GM23338 (cell line): ENCODE results near the gene RINL. TPM values are rescaled to one million over a fixed set of nuclear protein-coding genes. Genes with fewer than 3 reads are reported as not detected.

Source experiments
- ATAC-seq: fragments of 200-7000 bp; cut with Tn5 transposase; 3 replicates; pipeline ENCODE4 v1.9.1; 2020
- DNase-seq: peaks from one replicate; pipeline ENCODE4 v3.0.0-alpha.2; 2015; ENCODE audit warnings: low spot score
- H2AFZ ChIP-seq: fragments of 200-600 bp; sonication (generic); 2 replicates; pipeline ENCODE4 v1.8.0; 2016; ENCODE audit warnings: antibody characterized with exemption, mild to moderate bottlenecking, moderate library complexity
- H3F3A ChIP-seq: fragments of 200-600 bp; sonication (generic); replicated peaks from 2 replicates; pipeline ENCODE4 v1.8.0; 2017; ENCODE audit warnings: antibody characterized with exemption, mixed run types, low read depth
- H3K27ac ChIP-seq: fragments of 200-600 bp; sonication (generic); 2 replicates; pipeline ENCODE4 v1.6.1; 2016; ENCODE audit warnings: low read depth
- H3K27me3 ChIP-seq: fragments of 200-600 bp; sonication (generic); 2 replicates; pipeline ENCODE4 v1.8.0; 2016; ENCODE audit warnings: mild to moderate bottlenecking, mixed run types, moderate library complexity; ENCODE audit not compliant: insufficient read depth
- H3K36me3 ChIP-seq: fragments of 200-600 bp; sonication (generic); 2 replicates; pipeline ENCODE4 v1.8.0; 2016; ENCODE audit warnings: mild to moderate bottlenecking; ENCODE audit not compliant: insufficient read depth
- H3K4me1 ChIP-seq: fragments of 200-600 bp; sonication (generic); 2 replicates; pipeline ENCODE4 v1.8.0; 2016; ENCODE audit warnings: mild to moderate bottlenecking, moderate library complexity; ENCODE audit not compliant: insufficient read depth
- H3K4me2 ChIP-seq: fragments of 200-600 bp; sonication (generic); 2 replicates; pipeline ENCODE4 v1.7.1; 2017; ENCODE audit warnings: mixed run types
- H3K4me3 ChIP-seq: fragments of 200-600 bp; sonication (generic); 2 replicates; pipeline ENCODE4 v1.6.1; 2016; ENCODE audit warnings: mixed run types
- H3K79me2 ChIP-seq: fragments of 200-600 bp; sonication (generic); replicated peaks from 2 replicates; pipeline ENCODE4 v1.8.0; 2017; ENCODE audit warnings: mild to moderate bottlenecking; ENCODE audit not compliant: insufficient read depth
- H3K9me2 ChIP-seq: fragments of 200-600 bp; sonication (generic); 2 replicates; pipeline ENCODE4 v1.8.0; 2017; ENCODE audit not compliant: insufficient read depth
- H4K20me1 ChIP-seq: fragments of 200-600 bp; sonication (generic); replicated peaks from 2 replicates; pipeline ENCODE4 v1.8.0; 2017; ENCODE audit warnings: mild to moderate bottlenecking; ENCODE audit not compliant: insufficient read depth
- H3K27ac Mint-ChIP-seq: 2 replicates; pipeline ENCODE4 v1.8.0; 2020; ENCODE audit warnings: inconsistent platforms, mild to moderate bottlenecking, moderate library complexity, mixed read lengths
- H3K27me3 Mint-ChIP-seq: 3 replicates; pipeline ENCODE4 v1.8.0; 2022; ENCODE audit warnings: low read depth, mild to moderate bottlenecking, moderate library complexity, mixed read lengths, inconsistent platforms; ENCODE audit not compliant: insufficient read depth, poor library complexity
- H3K36me3 Mint-ChIP-seq: 3 replicates; pipeline ENCODE4 v1.8.0; 2021; ENCODE audit warnings: low read depth, mild to moderate bottlenecking, inconsistent platforms, moderate library complexity, mixed read lengths
- H3K4me1 Mint-ChIP-seq: 3 replicates; pipeline ENCODE4 v1.8.0; 2020; ENCODE audit warnings: mild to moderate bottlenecking, inconsistent platforms, mixed read lengths
- H3K4me3 Mint-ChIP-seq: 3 replicates; pipeline ENCODE4 v1.8.0; 2021; ENCODE audit warnings: moderate library complexity, mild to moderate bottlenecking, inconsistent platforms, mixed read lengths
- H3K9me3 Mint-ChIP-seq: 3 replicates; pipeline ENCODE4 v1.8.0; 2020; ENCODE audit warnings: moderate library complexity, mild to moderate bottlenecking, inconsistent platforms, mixed read lengths
- CREB1 ChIP-seq: fragments of 250-450 bp; sonication (Bioruptor Pico); IDR thresholded peaks from 2 replicates; pipeline ENCODE4 v1.5.0; 2020; ENCODE audit warnings: low read depth, mild to moderate bottlenecking, moderate library complexity
- CTCF ChIP-seq, 2 experiments: fragments of 200-600 bp in 1 of 2; sonication (generic) in 1 of 2; conservative IDR thresholded peaks; 2 replicates each; pipeline versions ENCODE4 v1.5.1 to v1.6.1; 2016 to 2017; ENCODE audit warnings: antibody characterized with exemption in 2 of 2, low read depth in 2 of 2, mild to moderate bottlenecking in 2 of 2, moderate library complexity in 1 of 2
- ETS1 ChIP-seq: IDR thresholded peaks from 2 replicates; pipeline ENCODE4 v1.6.1; 2016; ENCODE audit warnings: antibody characterized with exemption
- EZH2phosphoT487 ChIP-seq: fragments of 200-600 bp; sonication (generic); IDR thresholded peaks from one replicate; pipeline ENCODE4 v1.8.1; 2018; ENCODE audit warnings: antibody characterized with exemption; ENCODE audit not compliant: unreplicated experiment
- JUNB ChIP-seq: IDR thresholded peaks from one replicate; pipeline ENCODE4 v1.6.1; 2016; ENCODE audit warnings: antibody characterized with exemption; ENCODE audit not compliant: unreplicated experiment
- NANOG ChIP-seq: IDR thresholded peaks from 2 replicates; pipeline ENCODE4 v1.6.1; 2016; ENCODE audit warnings: antibody characterized with exemption, borderline replicate concordance
- REST ChIP-seq: IDR thresholded peaks from one replicate; pipeline ENCODE4 v1.6.1; 2018; ENCODE audit warnings: antibody characterized with exemption; ENCODE audit not compliant: unreplicated experiment
- STAT1 ChIP-seq: IDR thresholded peaks from one replicate; pipeline ENCODE4 v1.6.1; 2016; ENCODE audit warnings: antibody characterized with exemption; ENCODE audit not compliant: unreplicated experiment
- ZNF114 ChIP-seq: fragments of 250-450 bp; sonication (Bioruptor Pico); IDR thresholded peaks from 2 replicates; pipeline ENCODE4 v1.5.0; 2020; ENCODE audit warnings: mild to moderate bottlenecking, moderate library complexity
- ZNF331 ChIP-seq: fragments of 250-450 bp; sonication (Bioruptor Pico); IDR thresholded peaks from 2 replicates; pipeline ENCODE4 v1.5.0; 2020; ENCODE audit warnings: low read depth, mild to moderate bottlenecking, moderate library complexity
- polyA plus RNA-seq: library from polyadenylated mRNA; unstranded; fragments of >200 nt; fragmentation: Nextera tagmentation; extraction: Ambion mirVana; gene quantifications from 2 replicates; pipeline ENCODE4 v1.2.1, GENCODE V29; 2016
- total RNA-seq: library from RNA; depleted of rRNA; stranded (reverse); fragments of >200 nt; shearing (Covaris generic); gene quantifications from 2 replicates; pipeline ENCODE4 v1.2.3, GENCODE V29; 2014

RINL gene
- total and polyA plus RNA-seq, 2 experiments from 2014 or later: 11.2 to 21.4 TPM

GRCh38 chr19:38921420-38922274 lies 43.6 kb upstream of the RINL start:
- ATAC-seq (no peak), DNase-seq (no peak)
- no peaks in the 10 kb centered on the region; the same call in 1 of the 2 replicates for H4K20me1 ChIP-seq
- H3K9me2 ChIP-seq: no peaks in the 10 kb centered on the region
- H3K9me3 Mint-ChIP-seq: no peaks in the 10 kb centered on the region
- no peak overlapping the region for H3K4me2 ChIP-seq
- no peak for TF ChIP-seq ETS1
- TF ChIP-seq REST: no peak
- TF ChIP-seq STAT1: no peak
- no peak for TF ChIP-seq CREB1
- no peak for TF ChIP-seq JUNB
- no peak for TF ChIP-seq EZH2phosphoT487
- no peak for TF ChIP-seq ZNF331 (CRISPR knock-in tag)
- TF ChIP-seq ZNF114: no peak
- TF ChIP-seq CTCF (conservative IDR thresholded peaks at IDR 0.05; ENCODE audit: low read depth in 2 of 2): no peak
- no peak for TF ChIP-seq NANOG
- no peak overlapping the region for H2AFZ ChIP-seq
- no peaks in the 10 kb centered on the region for H3K27me3 ChIP-seq
- H3K4me1 ChIP-seq: no peaks in the 10 kb centered on the region
- H3K36me3 Mint-ChIP-seq: peaks cover 41% of the 10 kb centered on the region
- H3F3A ChIP-seq: 0 out of 2 replicates have a peak, but pooled peaks cover 9% of the 10 kb centered on the region
- H3K27ac ChIP-seq: no peak overlapping the region
- no peaks in the 10 kb centered on the region for H3K79me2 ChIP-seq
- H3K4me1 Mint-ChIP-seq: no peaks in the 10 kb centered on the region
- H3K4me3 ChIP-seq: no peak overlapping the region
- no peak overlapping the region for H3K4me3 Mint-ChIP-seq
- H3K27ac Mint-ChIP-seq: no peak overlapping the region
- peaks cover 18% of the 10 kb centered on the region; the same call in 1 of the 2 replicates for H3K36me3 ChIP-seq
- no peaks in the 10 kb centered on the region for H3K27me3 Mint-ChIP-seq
